GM23338 (cell line): ENCODE results near the gene MAST4.

Experiments used
- CREB1 ChIP-seq: fragments of 250-450 bp; sonication (Bioruptor Pico); IDR thresholded peaks from 2 replicates; pipeline ENCODE4 v1.5.0; 2020; ENCODE audit warnings: low read depth, mild to moderate bottlenecking, moderate library complexity
- CTCF ChIP-seq, 2 experiments: fragments of 200-600 bp in 1 of 2; sonication (generic) in 1 of 2; conservative IDR thresholded peaks; 2 replicates each; pipeline versions ENCODE4 v1.5.1 to v1.6.1; 2016 to 2017; ENCODE audit warnings: antibody characterized with exemption in 2 of 2, low read depth in 2 of 2, mild to moderate bottlenecking in 2 of 2, moderate library complexity in 1 of 2
- ETS1 ChIP-seq: IDR thresholded peaks from 2 replicates; pipeline ENCODE4 v1.6.1; 2016; ENCODE audit warnings: antibody characterized with exemption
- EZH2 ChIP-seq: fragments of 200-600 bp; sonication (generic); IDR thresholded peaks from one replicate; pipeline ENCODE4 v1.8.0; 2017; ENCODE audit warnings: antibody characterized with exemption, mild to moderate bottlenecking, low read depth; ENCODE audit not compliant: unreplicated experiment
- EZH2phosphoT487 ChIP-seq: fragments of 200-600 bp; sonication (generic); IDR thresholded peaks from one replicate; pipeline ENCODE4 v1.8.1; 2018; ENCODE audit warnings: antibody characterized with exemption; ENCODE audit not compliant: unreplicated experiment
- JUNB ChIP-seq: IDR thresholded peaks from one replicate; pipeline ENCODE4 v1.6.1; 2016; ENCODE audit warnings: antibody characterized with exemption; ENCODE audit not compliant: unreplicated experiment
- NANOG ChIP-seq: IDR thresholded peaks from 2 replicates; pipeline ENCODE4 v1.6.1; 2016; ENCODE audit warnings: antibody characterized with exemption, borderline replicate concordance
- POLR2AphosphoS5 ChIP-seq: IDR thresholded peaks from 2 replicates; pipeline ENCODE4 v1.6.1; 2016; ENCODE audit warnings: antibody characterized with exemption, low read depth
- TF ChIP-seq, protein P1 (sequence below): IDR thresholded peaks from one replicate; pipeline ENCODE4 v1.6.1; 2018; ENCODE audit warnings: antibody characterized with exemption; ENCODE audit not compliant: unreplicated experiment
- TF ChIP-seq, protein P2 (sequence below): fragments of 250-450 bp; sonication (Bioruptor Pico); IDR thresholded peaks from 2 replicates; pipeline ENCODE4 v1.5.0; 2020; ENCODE audit warnings: mild to moderate bottlenecking, moderate library complexity

DNA sequence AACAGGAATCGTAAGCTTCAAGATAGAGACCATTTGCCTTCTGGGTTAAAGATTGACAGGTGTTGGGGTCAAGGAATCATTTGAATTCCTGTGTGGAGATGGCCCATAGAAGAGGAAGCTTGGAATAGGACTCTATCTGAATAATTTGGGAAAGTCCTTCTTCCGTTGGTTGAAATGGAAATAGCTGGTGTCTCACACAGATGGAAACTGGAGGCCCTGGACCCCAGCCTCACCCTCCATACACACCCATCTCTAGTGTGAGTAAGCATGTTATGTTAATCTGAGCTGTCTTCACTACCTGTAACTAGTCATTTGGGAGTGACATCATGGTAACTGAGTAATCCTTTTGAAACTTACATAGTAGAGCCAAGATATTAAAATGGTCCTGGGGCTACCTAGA is 416.0 kb downstream of the MAST4 start:
- no peak for TF ChIP-seq CTCF (conservative IDR thresholded peaks at IDR 0.05; ENCODE audit: low read depth in 2 of 2)
- TF ChIP-seq EZH2 = no peak
- TF ChIP-seq POLR2AphosphoS5 = no peak
- no peak for TF ChIP-seq EZH2phosphoT487
- no peak for TF ChIP-seq CREB1 (CRISPR knock-in tag)
- TF ChIP-seq, protein P1, sequence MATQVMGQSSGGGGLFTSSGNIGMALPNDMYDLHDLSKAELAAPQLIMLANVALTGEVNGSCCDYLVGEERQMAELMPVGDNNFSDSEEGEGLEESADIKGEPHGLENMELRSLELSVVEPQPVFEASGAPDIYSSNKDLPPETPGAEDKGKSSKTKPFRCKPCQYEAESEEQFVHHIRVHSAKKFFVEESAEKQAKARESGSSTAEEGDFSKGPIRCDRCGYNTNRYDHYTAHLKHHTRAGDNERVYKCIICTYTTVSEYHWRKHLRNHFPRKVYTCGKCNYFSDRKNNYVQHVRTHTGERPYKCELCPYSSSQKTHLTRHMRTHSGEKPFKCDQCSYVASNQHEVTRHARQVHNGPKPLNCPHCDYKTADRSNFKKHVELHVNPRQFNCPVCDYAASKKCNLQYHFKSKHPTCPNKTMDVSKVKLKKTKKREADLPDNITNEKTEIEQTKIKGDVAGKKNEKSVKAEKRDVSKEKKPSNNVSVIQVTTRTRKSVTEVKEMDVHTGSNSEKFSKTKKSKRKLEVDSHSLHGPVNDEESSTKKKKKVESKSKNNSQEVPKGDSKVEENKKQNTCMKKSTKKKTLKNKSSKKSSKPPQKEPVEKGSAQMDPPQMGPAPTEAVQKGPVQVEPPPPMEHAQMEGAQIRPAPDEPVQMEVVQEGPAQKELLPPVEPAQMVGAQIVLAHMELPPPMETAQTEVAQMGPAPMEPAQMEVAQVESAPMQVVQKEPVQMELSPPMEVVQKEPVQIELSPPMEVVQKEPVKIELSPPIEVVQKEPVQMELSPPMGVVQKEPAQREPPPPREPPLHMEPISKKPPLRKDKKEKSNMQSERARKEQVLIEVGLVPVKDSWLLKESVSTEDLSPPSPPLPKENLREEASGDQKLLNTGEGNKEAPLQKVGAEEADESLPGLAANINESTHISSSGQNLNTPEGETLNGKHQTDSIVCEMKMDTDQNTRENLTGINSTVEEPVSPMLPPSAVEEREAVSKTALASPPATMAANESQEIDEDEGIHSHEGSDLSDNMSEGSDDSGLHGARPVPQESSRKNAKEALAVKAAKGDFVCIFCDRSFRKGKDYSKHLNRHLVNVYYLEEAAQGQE = no peak
- TF ChIP-seq, protein P2, sequence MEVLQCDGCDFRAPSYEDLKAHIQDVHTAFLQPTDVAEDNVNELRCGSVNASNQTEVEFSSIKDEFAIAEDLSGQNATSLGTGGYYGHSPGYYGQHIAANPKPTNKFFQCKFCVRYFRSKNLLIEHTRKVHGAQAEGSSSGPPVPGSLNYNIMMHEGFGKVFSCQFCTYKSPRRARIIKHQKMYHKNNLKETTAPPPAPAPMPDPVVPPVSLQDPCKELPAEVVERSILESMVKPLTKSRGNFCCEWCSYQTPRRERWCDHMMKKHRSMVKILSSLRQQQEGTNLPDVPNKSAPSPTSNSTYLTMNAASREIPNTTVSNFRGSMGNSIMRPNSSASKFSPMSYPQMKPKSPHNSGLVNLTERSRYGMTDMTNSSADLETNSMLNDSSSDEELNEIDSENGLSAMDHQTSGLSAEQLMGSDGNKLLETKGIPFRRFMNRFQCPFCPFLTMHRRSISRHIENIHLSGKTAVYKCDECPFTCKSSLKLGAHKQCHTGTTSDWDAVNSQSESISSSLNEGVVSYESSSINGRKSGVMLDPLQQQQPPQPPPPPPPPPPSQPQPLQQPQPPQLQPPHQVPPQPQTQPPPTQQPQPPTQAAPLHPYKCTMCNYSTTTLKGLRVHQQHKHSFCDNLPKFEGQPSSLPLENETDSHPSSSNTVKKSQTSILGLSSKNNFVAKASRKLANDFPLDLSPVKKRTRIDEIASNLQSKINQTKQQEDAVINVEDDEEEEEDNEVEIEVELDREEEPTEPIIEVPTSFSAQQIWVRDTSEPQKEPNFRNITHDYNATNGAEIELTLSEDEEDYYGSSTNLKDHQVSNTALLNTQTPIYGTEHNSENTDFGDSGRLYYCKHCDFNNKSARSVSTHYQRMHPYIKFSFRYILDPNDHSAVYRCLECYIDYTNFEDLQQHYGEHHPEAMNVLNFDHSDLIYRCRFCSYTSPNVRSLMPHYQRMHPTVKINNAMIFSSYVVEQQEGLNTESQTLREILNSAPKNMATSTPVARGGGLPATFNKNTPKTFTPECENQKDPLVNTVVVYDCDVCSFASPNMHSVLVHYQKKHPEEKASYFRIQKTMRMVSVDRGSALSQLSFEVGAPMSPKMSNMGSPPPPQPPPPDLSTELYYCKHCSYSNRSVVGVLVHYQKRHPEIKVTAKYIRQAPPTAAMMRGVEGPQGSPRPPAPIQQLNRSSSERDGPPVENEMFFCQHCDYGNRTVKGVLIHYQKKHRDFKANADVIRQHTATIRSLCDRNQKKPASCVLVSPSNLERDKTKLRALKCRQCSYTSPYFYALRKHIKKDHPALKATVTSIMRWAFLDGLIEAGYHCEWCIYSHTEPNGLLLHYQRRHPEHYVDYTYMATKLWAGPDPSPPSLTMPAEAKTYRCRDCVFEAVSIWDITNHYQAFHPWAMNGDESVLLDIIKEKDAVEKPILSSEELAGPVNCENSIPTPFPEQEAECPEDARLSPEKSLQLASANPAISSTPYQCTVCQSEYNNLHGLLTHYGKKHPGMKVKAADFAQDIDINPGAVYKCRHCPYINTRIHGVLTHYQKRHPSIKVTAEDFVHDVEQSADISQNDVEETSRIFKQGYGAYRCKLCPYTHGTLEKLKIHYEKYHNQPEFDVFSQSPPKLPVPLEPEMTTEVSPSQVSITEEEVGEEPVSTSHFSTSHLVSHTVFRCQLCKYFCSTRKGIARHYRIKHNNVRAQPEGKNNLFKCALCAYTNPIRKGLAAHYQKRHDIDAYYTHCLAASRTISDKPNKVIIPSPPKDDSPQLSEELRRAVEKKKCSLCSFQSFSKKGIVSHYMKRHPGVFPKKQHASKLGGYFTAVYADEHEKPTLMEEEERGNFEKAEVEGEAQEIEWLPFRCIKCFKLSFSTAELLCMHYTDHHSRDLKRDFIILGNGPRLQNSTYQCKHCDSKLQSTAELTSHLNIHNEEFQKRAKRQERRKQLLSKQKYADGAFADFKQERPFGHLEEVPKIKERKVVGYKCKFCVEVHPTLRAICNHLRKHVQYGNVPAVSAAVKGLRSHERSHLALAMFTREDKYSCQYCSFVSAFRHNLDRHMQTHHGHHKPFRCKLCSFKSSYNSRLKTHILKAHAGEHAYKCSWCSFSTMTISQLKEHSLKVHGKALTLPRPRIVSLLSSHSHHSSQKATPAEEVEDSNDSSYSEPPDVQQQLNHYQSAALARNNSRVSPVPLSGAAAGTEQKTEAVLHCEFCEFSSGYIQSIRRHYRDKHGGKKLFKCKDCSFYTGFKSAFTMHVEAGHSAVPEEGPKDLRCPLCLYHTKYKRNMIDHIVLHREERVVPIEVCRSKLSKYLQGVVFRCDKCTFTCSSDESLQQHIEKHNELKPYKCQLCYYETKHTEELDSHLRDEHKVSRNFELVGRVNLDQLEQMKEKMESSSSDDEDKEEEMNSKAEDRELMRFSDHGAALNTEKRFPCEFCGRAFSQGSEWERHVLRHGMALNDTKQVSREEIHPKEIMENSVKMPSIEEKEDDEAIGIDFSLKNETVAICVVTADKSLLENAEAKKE (CRISPR knock-in tag) = no peak
- no peak for TF ChIP-seq NANOG
- TF ChIP-seq ETS1 = no peak
- no peak for TF ChIP-seq JUNB
